Middle frontal gyrus (tissue), 1 donor: ENCODE results near the gene TRIL.
A peak's percentile ranks its signal among the peaks of the same experiment; 100 is the strongest.

ENCODE experiments used
- DNase-seq: peaks from one replicate; pipeline ENCODE4 v3.0.0-alpha.2; 2015; ENCODE audit warnings: low spot score; ENCODE audit errors: extremely low spot score

The TRIL gene

GRCh38 chr7:28958235-28958979 is at the start of gene TRIL:
Gene TRIL, minus strand, starts transcription at chr7:28958330. Its CDS starts 284 bp downstream, at chr7:28958046.
- DNase-seq: peak; percentile 46

GRCh38 chr7:29007127-29007526 is 49.0 kb upstream of the TRIL start:
- DNase-seq: no peak

DNA sequence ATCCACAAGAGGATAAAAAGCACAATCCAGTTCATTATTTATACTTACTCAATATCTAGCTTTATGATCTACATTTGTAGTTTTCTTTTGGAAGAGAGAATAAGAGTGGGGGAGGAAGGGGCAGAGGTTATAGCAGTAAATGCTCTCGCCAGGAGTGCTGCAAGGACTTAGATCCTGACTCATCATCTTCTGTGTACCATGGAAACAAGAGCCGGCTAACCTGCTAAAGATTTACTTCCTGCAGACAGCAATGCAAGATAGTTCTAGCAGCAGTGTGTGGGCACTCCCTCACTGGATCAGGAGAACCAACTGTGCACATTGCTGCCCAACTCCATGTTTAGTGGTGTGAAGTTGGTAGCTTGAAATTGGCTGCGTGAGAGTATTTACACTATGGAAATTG is 47.7 kb upstream of the TRIL start:
- no peak for DNase-seq

GRCh38 chr7:29005406-29005805 is 47.3 kb upstream of the TRIL start:
- DNase-seq: no peak

DNA sequence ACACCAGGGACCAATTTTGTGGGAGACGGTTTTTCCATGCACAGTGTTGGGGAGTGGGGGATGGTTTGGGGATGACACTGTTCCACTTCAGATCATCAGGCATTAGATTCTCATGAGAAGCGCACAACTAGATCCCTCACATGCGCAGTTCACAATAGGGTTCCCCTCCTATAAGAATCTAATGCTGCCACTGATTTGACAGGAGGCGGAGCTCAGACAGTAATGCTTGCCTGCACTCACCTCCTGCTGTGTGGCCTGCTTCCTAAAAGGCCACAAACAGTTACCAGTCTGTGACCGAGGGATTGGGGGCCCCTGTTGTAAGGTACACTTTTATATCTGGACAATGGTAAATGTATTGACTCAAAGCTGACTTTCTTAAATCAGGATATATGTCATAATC is 45.6 kb upstream of the TRIL start:
- DNase-seq: no peak

- no peak for DNase-seq
These were observed 42.6 kb upstream of the TRIL start for GRCh38 chr7:29000717-29001076.

- DNase-seq: no peak
These were observed 42.0 kb upstream of the TRIL start for GRCh38 chr7:28999895-29000716.

GRCh38 chr7:28999427-28999826 is 41.3 kb upstream of the TRIL start:
- no peak for DNase-seq

DNA sequence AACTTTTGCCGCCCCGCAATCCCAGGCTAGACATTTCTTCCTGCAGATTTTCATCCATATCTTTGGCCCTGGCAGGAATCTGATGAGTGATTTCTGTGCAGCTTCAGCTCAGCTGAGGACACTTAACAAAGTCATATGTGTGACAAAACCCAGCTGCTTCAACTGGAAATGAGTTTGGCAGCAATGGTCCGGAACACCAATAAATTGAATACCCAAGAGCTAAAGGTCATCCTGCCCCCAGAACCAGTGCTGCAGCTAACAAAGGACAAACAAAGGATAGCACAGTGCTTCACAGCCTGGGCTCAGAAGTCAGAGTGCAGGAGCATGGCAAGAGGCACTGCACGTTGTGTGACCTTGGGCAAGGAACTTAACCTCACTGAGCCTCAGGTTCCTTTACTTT is 40.0 kb upstream of the TRIL start:
- no peak for DNase-seq

DNA sequence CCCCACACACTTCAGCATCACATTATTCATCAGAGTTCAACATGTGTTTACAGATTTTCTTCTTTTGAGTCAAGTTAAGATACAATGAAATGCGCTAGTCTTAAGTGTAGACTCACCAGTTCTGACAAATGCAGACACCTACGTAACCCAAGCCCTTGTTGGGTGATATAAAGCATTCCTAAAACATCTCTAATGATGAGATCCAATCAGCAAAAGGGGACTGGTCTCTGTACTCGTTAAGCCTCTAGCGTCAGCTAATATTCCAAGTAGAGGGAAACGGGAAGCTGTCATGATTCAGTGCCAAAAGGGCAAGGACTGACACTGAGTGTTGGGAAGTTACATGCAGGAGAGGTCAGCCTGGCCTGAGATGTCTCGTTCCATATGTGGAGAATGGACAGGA is 38.7 kb upstream of the TRIL start:
- no peak for DNase-seq

DNA sequence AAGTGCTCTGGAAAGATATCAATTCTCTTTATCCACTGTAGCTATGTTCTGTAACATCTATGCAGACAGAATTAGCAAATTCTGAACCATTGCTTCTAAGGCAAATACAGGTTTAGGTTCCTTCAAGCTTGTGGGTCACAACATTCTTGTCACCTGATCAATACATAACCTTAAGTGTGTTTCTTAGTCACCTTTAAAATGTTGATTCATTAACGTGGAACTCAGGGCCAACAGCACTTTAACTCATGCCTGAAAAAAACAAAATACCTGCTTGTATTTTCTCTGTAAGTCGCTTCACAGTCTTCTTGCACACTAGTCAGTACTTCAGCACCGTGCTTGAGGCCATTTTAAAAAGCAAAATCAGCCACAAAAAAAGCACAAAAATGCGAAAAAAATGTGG is 35.2 kb upstream of the TRIL start:
- DNase-seq: no peak

- DNase-seq: no peak
These were observed 34.7 kb upstream of the TRIL start for GRCh38 chr7:28992798-28993197.

GRCh38 chr7:28990200-28990960 is 32.2 kb upstream of the TRIL start:
- no peak for DNase-seq

DNA sequence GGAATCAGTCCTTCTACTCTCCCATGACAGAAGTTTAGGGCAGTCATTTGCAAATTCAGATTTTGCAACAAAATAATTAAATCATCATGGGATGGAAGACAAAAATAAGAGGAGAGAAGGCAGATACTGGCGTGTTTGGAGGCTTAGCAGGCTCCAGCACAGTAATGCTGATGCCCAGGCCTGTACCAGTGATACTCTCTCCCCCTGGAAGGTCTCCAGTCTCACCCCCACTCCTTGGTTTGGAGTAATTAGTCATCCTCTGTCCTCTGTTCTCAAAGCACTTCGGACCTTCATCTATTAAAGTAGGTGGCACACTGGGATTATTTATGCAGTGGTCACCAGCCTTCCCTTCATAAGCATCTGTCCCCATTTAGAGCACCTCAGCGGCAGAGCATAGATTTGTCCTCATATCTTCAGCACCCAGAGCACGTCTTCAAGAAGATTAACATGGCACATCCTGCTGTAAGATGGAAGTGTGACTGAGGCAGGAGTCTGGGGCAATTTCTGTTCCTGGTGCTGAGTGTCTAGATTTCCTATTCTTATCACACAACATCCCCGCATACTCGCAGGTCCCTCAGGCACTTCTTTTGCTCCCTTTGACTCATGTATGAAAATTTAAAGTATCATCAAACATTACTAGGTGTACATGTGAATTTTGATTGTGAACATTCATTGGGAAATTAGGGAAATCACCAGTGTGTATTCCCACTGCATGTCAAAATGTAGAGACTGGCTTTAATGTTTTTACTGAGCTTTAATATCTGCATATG is 31.3 kb upstream of the TRIL start:
- no peak for DNase-seq

GRCh38 chr7:28988810-28989209 is 30.7 kb upstream of the TRIL start:
- no peak for DNase-seq

DNA sequence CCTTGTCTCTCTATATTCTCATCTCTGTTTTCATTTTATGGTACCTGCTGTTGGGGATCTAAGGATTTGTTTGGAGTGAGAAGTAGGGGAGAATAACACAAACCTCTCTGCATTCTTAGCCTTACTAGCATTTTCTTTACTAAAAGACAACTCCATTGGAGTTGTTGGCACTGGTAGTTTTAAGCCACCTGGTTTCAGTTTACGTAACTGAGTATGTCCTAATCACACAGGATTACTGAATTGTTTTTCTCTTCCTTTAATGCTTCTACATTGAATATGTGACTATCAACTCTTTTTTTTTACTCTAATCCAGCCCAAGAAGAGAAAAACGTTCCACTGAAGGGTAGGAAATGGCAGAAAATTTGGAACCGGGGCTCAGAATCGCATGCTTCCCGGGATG is 30.0 kb upstream of the TRIL start:
- no peak for DNase-seq

- no peak for DNase-seq
These were observed 28.6 kb upstream of the TRIL start for GRCh38 chr7:28986765-28987110.

GRCh38 chr7:28986028-28986764 is 28.1 kb upstream of the TRIL start:
- DNase-seq: no peak

DNA sequence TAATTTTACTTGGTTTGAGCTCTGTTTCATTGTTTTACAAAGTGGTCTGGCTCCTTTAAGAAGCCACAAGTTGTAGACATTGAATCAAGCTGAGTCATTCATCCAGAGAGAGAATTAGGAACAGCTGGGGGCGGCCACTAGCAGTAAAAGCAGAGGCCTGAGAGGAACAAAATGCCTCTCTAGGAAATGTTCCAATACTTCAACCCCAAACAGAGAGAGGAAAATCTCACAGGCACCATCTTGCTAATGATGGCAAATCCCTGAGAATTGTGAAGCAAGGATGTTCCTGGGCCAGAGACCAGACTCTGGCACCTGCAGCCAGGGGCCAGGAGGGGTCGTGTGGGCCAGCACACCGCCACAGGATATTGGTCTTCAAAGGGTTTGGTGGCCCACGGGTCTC is 26.5 kb upstream of the TRIL start:
- peak; percentile 43 for DNase-seq

- DNase-seq: no peak
These were observed 26.1 kb upstream of the TRIL start for GRCh38 chr7:28984217-28984616.
